HG03378 (cell line): ENCODE data around the gene SPIB.

Experiments used
- ATAC-seq: cut with Tn5 transposase; IDR thresholded peaks from one replicate; pipeline ENCODE4 v1.9.1; 2021; ENCODE audit warnings: mild to moderate bottlenecking, moderate library complexity; ENCODE audit not compliant: unreplicated experiment

SPIB gene

GRCh38 chr19:50418176-50419021 is at the start of gene SPIB:
Gene SPIB (plus strand): TSS chr19:50418938. CDS start chr19:50418963, 25 bp downstream.
- no peak for ATAC-seq

- ATAC-seq: no peak
Observed at GRCh38 chr19:50371914-50372475, 46.7 kb upstream of the SPIB start.

GRCh38 chr19:50376166-50377050 is 42.3 kb upstream of the SPIB start, which contains the start of gene NR1H2:
Gene NR1H2 (plus strand): TSS chr19:50376457. CDS start chr19:50377606, 1,149 bp downstream.
- peak; percentile 76 for ATAC-seq

- no peak for ATAC-seq
Observed at GRCh38 chr19:50377051-50377461, 41.7 kb upstream of the SPIB start.

- ATAC-seq: no peak
Observed at GRCh38 chr19:50377517-50377916, 41.2 kb upstream of the SPIB start.

GRCh38 chr19:50378169-50378862 is 40.4 kb upstream of the SPIB start:
- no peak for ATAC-seq

GRCh38 chr19:50378863-50379236 is 39.9 kb upstream of the SPIB start:
- ATAC-seq: no peak

- no peak for ATAC-seq
Observed at GRCh38 chr19:50379602-50380001, 39.1 kb upstream of the SPIB start.

- no peak for ATAC-seq
Observed at GRCh38 chr19:50380137-50380536, 38.6 kb upstream of the SPIB start.

GRCh38 chr19:50380751-50381151 is 38.0 kb upstream of the SPIB start:
- ATAC-seq: no peak

- no peak for ATAC-seq
Observed at GRCh38 chr19:50381881-50382729, 36.6 kb upstream of the SPIB start.

- peak; percentile 18 for ATAC-seq
Observed at GRCh38 chr19:50383001-50383851, 35.5 kb upstream of the SPIB start.

GRCh38 chr19:50383852-50384684 is 34.7 kb upstream of the SPIB start, which contains the start of gene POLD1:
Gene POLD1 (plus strand): TSS chr19:50384347. CDS start chr19:50398852, 14,505 bp downstream.
- peak; percentile 77 for ATAC-seq

GRCh38 chr19:50384685-50385535 is 33.8 kb upstream of the SPIB start:
- no peak for ATAC-seq

GRCh38 chr19:50387176-50387867 is 31.4 kb upstream of the SPIB start:
- no peak for ATAC-seq

- ATAC-seq: no peak
Observed at GRCh38 chr19:50387868-50388245, 30.9 kb upstream of the SPIB start.
